Vagina (tissue), 2 donors: ENCODE data around the gene ADGRL3.

ENCODE experiments used
- POLR2A ChIP-seq, 2 donors: fragments of 450-650 bp; IDR thresholded peaks; one replicate each; pipeline ENCODE4 v1.6.1; 2017; ENCODE audit warnings: antibody characterized with exemption in 2 of 2, mild to moderate bottlenecking in 2 of 2, moderate library complexity in 2 of 2
- POLR2AphosphoS5 ChIP-seq, 2 donors: sonication (generic); formaldehyde crosslinking; IDR thresholded peaks; one replicate each; pipeline ENCODE4 v1.9.0; 2017; ENCODE audit warnings: antibody characterized with exemption in 2 of 2, mild to moderate bottlenecking in 2 of 2, low read depth in 1 of 2; ENCODE audit not compliant: insufficient read depth in 1 of 2
- TF ChIP-seq, protein P1 (sequence below), 3 experiments: fragments of 450-650 bp in 2 of 3; fragments of 200-600 bp in 1 of 3; sonication (generic) in 1 of 3; IDR thresholded peaks; one replicate each; pipeline ENCODE4 v1.5.1; 2017 to 2019; ENCODE audit warnings: antibody characterized with exemption in 3 of 3, mild to moderate bottlenecking in 2 of 3, moderate library complexity in 2 of 3

DNA sequence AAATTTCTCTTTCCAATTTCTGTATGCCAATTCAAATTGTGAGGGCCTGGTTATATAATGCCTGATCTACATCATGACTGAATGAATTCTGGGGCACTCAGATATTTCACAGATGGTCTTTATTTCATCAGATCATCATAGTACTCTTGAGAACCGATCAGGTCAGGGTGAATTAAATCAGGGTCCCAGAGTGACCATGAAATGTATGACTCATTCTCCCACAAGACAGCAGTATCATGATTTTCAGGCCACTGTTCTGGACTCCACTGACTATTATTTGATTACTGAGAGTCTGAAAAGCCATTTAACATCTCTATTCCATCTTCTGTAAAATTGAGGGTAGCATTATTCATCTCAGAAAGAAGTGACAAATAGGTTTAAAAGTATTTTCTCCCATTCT, 471.5 kb downstream of the ADGRL3 start:
- TF ChIP-seq, protein P1, sequence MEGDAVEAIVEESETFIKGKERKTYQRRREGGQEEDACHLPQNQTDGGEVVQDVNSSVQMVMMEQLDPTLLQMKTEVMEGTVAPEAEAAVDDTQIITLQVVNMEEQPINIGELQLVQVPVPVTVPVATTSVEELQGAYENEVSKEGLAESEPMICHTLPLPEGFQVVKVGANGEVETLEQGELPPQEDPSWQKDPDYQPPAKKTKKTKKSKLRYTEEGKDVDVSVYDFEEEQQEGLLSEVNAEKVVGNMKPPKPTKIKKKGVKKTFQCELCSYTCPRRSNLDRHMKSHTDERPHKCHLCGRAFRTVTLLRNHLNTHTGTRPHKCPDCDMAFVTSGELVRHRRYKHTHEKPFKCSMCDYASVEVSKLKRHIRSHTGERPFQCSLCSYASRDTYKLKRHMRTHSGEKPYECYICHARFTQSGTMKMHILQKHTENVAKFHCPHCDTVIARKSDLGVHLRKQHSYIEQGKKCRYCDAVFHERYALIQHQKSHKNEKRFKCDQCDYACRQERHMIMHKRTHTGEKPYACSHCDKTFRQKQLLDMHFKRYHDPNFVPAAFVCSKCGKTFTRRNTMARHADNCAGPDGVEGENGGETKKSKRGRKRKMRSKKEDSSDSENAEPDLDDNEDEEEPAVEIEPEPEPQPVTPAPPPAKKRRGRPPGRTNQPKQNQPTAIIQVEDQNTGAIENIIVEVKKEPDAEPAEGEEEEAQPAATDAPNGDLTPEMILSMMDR (IDR thresholded peaks at IDR 0.05): no peak
- TF ChIP-seq POLR2A (IDR thresholded peaks at IDR 0.05) (no peak), POLR2AphosphoS5 (IDR thresholded peaks at IDR 0.05; ENCODE audit: insufficient read depth in 1 of 2, low read depth in 1 of 2) (no peak)
